ENCODE data around the gene RIPOR2.
"Not testable (repeated sequence)": the region's sequence is repeated elsewhere in the genome, so short reads cannot be mapped to it uniquely, and the experiment has no call there.

RIPOR2 gene

DNA sequence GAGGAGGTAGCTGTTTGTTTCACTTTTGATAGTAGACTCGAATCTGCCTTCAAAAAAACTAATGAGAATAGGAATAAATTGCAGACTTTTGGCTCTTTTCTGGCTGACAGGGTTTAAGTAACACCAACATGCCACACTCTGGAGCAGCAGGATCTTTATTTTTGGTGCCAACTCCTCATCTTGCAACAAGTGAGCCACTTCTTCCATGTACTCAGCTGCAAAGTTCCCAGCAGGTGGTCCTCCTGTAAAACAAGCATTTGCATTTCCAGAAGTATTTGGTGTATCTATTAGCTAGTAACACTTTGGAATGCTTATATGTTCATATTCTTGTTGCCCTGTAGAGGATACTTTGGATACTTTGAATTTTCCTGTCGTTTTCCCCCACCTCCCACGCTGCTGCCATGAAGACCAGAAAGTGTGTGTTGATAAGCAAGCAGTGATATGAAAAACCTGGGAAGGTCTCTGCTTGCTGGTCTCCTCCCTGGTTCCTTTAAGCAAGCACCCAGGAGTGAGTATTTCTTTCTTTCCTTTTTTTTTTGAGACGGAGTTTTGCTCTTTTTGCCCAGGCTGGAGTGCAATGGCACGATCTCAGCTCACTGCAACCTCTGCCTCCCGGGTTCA lies 138.1 kb downstream of the RIPOR2 start:
- DNase-seq, result no peak

GRCh38 chr6:24796616-24797290 lies 139.0 kb downstream of the RIPOR2 start:
- no peak for DNase-seq

DNA sequence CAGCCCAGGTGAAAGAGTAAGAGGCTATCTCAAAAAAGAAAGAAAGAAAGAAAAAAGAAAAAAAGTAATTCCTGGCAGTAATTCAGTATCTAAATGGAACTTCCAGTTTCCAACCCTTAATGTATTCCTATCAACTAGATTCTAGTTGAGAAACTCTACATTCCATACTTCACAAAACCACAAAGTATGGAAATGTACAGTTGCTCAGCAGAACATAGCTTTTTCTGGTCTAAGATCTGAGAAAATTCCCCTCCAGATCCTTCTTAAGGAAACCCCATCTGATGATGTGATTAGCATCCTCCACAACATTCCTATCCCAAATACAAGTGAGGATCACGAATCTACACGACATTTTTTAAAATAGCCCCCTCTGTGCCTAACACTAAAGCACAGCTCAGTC lies 140.7 kb downstream of the RIPOR2 start:
- no peak for DNase-seq

DNA sequence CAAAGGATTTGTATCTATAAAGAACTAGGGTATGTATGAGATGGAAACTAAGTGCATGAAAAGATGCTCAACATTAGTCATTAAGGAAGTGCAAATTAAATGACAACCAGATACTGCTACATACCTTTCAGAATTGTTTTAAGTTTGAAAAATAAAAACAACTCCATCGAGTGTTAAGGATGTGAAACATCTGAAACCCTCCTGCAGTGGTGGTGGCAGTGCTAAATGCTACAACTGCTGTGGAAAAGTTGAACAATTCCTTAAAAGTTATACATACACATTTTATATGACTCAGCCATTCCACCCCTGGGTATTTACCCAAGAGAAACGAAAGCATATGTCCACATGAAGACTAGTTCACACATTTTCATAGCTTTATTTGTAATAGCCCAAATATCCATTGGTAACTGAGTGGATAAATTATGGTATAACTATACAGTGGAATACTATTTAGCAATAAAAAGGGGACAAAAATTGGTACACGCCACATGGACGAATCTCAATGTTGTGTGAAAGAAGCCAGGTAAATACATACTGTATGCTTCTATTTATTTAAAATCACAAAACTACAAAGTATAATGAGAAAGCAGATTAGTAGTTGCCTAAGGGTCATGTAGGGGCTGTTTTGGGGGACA lies 147.6 kb downstream of the RIPOR2 start:
- no peak for DNase-seq

GRCh38 chr6:24780206-24780605 lies 155.6 kb downstream of the RIPOR2 start:
- DNase-seq, result no peak

DNA sequence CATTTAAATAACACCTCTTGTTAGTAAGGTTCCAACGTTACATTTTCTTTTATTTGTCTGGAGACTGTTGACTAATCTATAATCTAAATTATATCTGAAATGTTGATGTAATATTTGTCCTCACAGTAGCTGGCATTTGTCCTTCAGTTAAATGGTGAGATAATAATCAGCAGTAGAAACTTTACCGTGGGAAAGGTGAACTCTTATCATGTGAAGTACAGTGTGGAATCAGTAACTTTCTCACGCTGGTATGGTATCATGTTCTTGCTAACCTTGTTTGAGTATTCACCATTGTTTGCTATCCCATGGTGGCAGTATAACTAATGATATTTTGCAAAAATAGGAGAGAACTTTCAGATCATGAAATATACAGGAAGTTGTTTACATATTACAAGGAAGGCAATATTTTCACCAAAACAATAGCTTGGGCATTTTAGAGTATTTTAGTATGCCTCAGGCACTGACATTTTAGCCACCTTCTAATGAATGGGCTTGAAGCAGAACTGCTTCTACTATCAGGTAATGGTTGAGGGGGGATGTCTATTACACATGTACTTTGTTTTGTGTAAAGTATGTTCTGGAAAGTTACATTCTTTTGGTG lies 156.2 kb downstream of the RIPOR2 start:
- no peak for DNase-seq

DNA sequence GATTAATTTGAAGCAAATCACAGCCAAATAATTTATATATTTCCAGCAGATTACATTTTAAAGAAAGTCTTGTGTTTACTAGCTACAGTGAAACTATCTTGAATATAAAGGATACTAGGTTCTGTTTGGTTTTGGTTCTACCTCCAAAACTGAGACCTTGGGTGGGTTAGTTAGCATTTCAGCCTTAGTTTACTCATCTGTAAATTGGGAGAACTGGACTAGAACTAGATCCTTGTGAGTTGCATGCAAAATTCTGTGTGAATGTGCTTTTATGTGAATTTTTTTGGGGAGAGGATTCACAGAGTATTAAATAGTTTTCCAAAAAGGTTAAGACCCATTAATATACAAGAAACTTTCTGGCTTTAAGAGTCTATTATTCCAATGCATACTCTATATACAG lies 156.9 kb downstream of the RIPOR2 start:
- no peak for DNase-seq

- DNase-seq, result no peak
Measured at GRCh38 chr6:24778121-24778520, 157.6 kb downstream of the RIPOR2 start.

DNA sequence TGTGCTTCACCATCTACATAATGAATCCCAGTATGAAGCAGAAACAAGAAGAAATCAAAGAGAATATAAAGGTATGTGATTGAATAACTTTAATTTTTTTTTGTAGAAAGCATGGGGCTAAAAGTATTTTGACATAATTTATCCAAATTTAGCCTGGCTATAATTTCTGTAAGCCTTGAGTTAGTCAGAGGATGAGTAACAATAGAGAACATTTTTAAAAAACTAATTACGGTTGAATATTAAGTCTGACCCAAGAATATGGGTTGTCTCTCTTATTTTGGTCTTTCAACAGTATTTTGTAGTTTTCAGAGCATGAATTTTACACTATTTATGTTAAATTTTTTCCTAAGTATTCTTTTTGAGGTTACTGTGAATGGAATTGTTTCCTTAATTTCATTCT lies 158.5 kb downstream of the RIPOR2 start:
- DNase-seq, result no peak

DNA sequence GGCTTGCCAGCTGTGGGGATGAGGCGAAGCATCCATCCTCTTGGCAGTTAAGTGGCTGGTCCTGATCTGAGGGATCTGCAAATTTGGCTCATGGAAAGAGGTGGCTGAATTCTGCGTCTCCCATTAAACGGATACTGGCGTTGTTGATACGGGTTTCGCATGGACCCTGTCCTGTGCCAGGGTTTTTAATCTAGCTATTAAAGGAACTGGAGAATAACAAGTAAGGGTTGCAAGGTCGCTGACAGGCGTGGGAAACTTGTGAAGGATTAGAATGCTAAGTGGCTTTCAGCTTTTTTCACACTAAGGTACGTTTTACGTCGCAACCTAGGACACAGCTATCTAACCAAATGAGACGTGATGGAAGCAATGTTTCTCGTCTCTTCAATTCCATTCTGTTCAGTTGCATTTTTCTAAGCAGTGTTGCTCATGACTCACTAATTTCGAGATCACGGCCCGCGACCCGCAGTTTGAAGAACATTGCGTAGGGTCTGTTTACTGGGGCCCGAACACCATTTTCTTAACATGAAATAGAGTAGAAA lies 160.2 kb downstream of the RIPOR2 start:
- no peak for DNase-seq

- peak; percentile 87 for DNase-seq
Measured at GRCh38 chr6:24774696-24775519, 160.9 kb downstream of the RIPOR2 start, which contains the start of gene GMNN. TSS of gene GMNN (plus strand) at chr6:24774937. CDS start at chr6:24777247, 2,310 bp downstream.

DNA sequence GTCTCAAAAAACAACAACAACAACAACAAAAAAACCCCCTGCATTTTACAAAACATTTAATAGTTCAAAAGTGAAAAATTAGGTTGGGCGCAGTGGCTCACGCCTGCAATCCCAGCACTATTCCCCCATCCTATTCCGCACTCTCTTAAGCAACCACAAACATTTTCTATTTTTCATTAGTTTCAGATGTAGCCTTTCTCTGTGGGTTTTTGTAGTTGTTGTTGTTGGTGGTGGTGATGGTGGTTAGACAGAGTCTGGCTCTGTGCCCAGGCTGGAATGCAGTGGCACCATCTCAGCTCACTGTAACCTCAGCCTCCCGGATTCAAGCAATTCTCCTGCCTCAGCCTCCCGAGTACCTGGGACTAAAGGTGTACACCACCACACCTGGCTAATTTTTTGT lies 167.4 kb downstream of the RIPOR2 start:
- DNase-seq, result no peak

DNA sequence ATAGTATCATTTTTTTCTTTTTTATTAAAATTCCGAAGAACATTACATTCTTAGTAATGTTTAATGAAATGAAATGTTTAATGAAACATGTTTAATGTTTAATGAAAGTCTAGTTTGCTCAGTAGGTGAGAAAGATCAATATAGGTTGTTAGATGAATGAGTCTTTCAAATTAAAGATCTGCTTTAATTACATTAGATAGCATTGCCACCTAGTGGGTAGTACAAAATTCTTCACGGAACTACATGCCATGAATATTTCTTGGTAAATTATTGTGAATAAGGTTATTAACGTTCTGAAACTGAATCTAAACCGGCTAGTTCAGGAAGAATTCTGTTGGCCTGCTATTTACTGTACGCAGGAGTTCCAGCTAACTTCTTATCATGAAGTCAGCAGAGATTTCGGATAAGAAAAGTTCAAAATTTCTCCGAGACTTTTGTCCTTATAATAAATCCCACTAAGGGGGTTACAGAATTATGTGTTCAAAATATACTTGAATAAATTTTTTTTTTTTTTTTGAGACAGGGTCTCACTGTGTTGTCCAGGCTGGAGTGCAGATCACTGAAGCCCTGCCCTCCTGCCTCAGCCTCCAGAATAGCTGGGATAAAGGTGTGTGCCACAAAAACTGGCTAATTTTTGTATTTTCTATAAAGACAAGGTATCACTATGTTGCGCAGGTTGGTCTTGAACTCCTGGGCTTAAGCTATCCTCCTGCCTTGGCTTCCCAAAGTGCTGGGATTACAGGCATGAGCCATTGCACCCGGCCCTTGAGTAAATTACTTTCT lies 168.9 kb downstream of the RIPOR2 start:
- DNase-seq, result peak; percentile 30

GRCh38 chr6:24765968-24766367 lies 169.8 kb downstream of the RIPOR2 start:
- DNase-seq, result not testable (repeated sequence)

- not testable (repeated sequence) for DNase-seq
Measured at GRCh38 chr6:24764833-24765828, 170.6 kb downstream of the RIPOR2 start.

GRCh38 chr6:24763578-24763977 lies 172.2 kb downstream of the RIPOR2 start:
- no peak for DNase-seq

GRCh38 chr6:24761851-24762250 lies 173.9 kb downstream of the RIPOR2 start:
- no peak for DNase-seq

GRCh38 chr6:24761193-24761835 lies 174.4 kb downstream of the RIPOR2 start:
- no peak for DNase-seq

DNA sequence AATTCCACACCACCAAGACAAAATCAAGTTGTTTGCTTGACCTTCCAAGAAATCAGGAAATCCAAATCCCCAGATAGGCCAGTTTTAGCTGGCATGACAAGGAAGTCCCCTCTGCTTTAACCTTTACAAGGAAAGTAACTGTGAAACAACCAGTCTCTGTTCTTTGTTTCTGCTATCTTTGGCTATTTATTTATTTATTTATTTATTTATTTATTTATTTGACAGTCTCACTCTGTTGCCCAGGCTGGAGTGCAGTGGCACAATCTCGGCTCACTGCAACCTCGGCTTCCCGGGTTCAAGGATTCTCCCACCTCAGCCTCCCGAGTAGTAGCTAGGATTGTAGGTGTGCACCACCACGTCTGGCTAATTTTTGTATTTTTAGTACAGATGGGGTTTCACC lies 175.6 kb downstream of the RIPOR2 start:
- no peak for DNase-seq

DNA sequence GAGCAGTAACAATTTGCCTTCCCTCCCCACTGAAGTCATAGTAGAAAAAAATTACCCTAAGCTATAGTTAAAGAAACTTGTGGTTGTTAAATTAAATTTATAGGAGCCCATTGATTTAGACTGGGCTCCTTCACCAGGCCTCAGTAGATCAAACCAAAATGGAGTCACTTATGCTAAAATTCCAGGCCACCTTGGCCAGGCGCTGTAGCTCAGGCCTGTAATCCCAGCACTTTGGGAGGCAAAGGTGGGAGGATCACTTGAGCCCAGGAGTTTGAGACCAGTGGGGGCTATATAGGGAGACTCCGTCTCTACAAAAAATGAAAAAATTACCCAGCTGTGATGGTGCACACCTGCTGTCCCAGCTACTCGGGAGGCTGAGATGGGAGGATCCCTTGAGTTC lies 176.0 kb downstream of the RIPOR2 start:
- DNase-seq, result no peak

Data from NCI-H1436 treated with DMSO at 0.1 percent for 48 hours (cell line).